Breast epithelium (tissue), 4 donors: ENCODE results near the gene ZIC2. TPM values are rescaled to one million over a fixed set of nuclear protein-coding genes. Genes with fewer than 3 reads are reported as not detected.

Source experiments
- DNase-seq, 2 donors: peaks; one replicate each; pipeline ENCODE4 v3.0.0-alpha.2; 2019; ENCODE audit warnings: low spot score in 2 of 2
- H3K27ac ChIP-seq, 2 donors: fragments of 200-600 bp; sonication (generic) in 1 of 2; one replicate each; pipeline ENCODE4 v1.5.1; 2016 to 2019; ENCODE audit warnings: mild to moderate bottlenecking in 1 of 2
- H3K27me3 ChIP-seq, 2 donors: fragments of 200-600 bp; sonication (generic) in 1 of 2; one replicate each; pipeline versions ENCODE4 v1.5.1 to v1.6.0; 2017 to 2019; ENCODE audit warnings: control low read depth in 1 of 2, mild to moderate bottlenecking in 1 of 2
- H3K36me3 ChIP-seq: fragments of 200-600 bp; one replicate; pipeline ENCODE4 v1.5.1; 2019
- H3K4me1 ChIP-seq, 2 donors: fragments of 200-600 bp; sonication (generic); one replicate each; pipeline ENCODE4 v1.5.1; 2016 to 2019; ENCODE audit warnings: control low read depth in 1 of 2
- H3K4me3 ChIP-seq, 3 donors: fragments of 200-600 bp; sonication (generic); 1 replicate in 2 of 3; 2 replicates in 1 of 3; pipeline ENCODE4 v1.5.1; 2016 to 2019; ENCODE audit warnings: mild to moderate bottlenecking in 3 of 3, moderate library complexity in 2 of 3
- H3K9me3 ChIP-seq, 2 donors: fragments of 200-600 bp; sonication (generic) in 1 of 2; one replicate each; pipeline ENCODE4 v1.5.1; 2016 to 2019; ENCODE audit warnings: control low read depth in 1 of 2
- CTCF ChIP-seq, 3 donors: fragments of 450-650 bp; IDR thresholded peaks; one replicate each; pipeline ENCODE4 v1.5.1; 2016 to 2017; ENCODE audit warnings: antibody characterized with exemption in 3 of 3, mild to moderate bottlenecking in 3 of 3, moderate library complexity in 3 of 3
- POLR2A ChIP-seq: fragments of 450-650 bp; IDR thresholded peaks from one replicate; pipeline ENCODE4 v1.6.1; 2016; ENCODE audit warnings: antibody characterized with exemption, mild to moderate bottlenecking, moderate library complexity
- POLR2AphosphoS5 ChIP-seq, 3 donors: sonication (generic); formaldehyde crosslinking; IDR thresholded peaks; one replicate each; pipeline ENCODE4 v1.6.1; 2017; ENCODE audit warnings: antibody characterized with exemption in 3 of 3
- intact Hi-C: fragments of 100-400 bp; cut with DNase I; formaldehyde crosslinking; loops from one replicate; pipeline ENCODE4 v1.15.1; 2023; ENCODE audit warnings: low total_unique reads
- total RNA-seq, 3 donors: library from RNA; depleted of rRNA; stranded (reverse); fragments of >200 nt; gene quantifications; one replicate each; pipeline ENCODE4 v1.1.0, GENCODE V29; 2016

The ZIC2 gene
- total RNA-seq, 3 donors from 2014 or later: 0.15 TPM; not detected in 2

- Histone ChIP-seq H3K4me3 (no peak overlapping the region), H3K4me1 (peaks cover 0 to 12% of the 10 kb centered on the region in 2 donors), H3K36me3 (no peaks in the 10 kb centered on the region), H3K9me3 (no peaks in the 10 kb centered on the region), H3K27ac (no peak overlapping the region), H3K27me3 (peaks cover 22 to 96% of the 10 kb centered on the region in 2 donors)
- TF ChIP-seq POLR2AphosphoS5 (IDR thresholded peaks at IDR 0.05) (no peak), CTCF (IDR thresholded peaks at IDR 0.05) (no peak), POLR2A (no peak)
- DNase-seq: no peak
- intact Hi-C loops: no loop called here
Observed at GRCh38 chr13:99974939-99975561, 6.5 kb upstream of the ZIC2 start.

GRCh38 chr13:99975626-99976025 lies 6.0 kb upstream of the ZIC2 start:
- Histone ChIP-seq H3K27me3 (peaks cover 25 to 100% of the 10 kb centered on the region in 2 donors), H3K36me3 (no peaks in the 10 kb centered on the region), H3K4me3 (no peak overlapping the region), H3K27ac (no peak overlapping the region), H3K4me1 (peaks cover 0 to 13% of the 10 kb centered on the region in 2 donors), H3K9me3 (no peaks in the 10 kb centered on the region)
- no peak for DNase-seq
- intact Hi-C loops: no loop called here
- no peak for TF ChIP-seq POLR2AphosphoS5 (IDR thresholded peaks at IDR 0.05)

GRCh38 chr13:99976575-99976974 lies 5.0 kb upstream of the ZIC2 start:
- Histone ChIP-seq H3K36me3 (no peaks in the 10 kb centered on the region), H3K27ac (no peak overlapping the region), H3K4me1 (peaks cover 0 to 12% of the 10 kb centered on the region in 2 donors), H3K9me3 (no peaks in the 10 kb centered on the region), H3K27me3 (peaks cover 28 to 100% of the 10 kb centered on the region in 2 donors), H3K4me3 (no peak overlapping the region)
- DNase-seq: no peak
- intact Hi-C loops: no loop called here
- TF ChIP-seq CTCF (IDR thresholded peaks at IDR 0.05): no peak
- TF ChIP-seq POLR2AphosphoS5 (IDR thresholded peaks at IDR 0.05): no peak
- TF ChIP-seq POLR2A: no peak

GRCh38 chr13:99977334-99977911 lies 4.2 kb upstream of the ZIC2 start:
- Histone ChIP-seq H3K36me3 (no peaks in the 10 kb centered on the region), H3K4me1 (peaks cover 0 to 12% of the 10 kb centered on the region in 2 donors), H3K27me3 (peaks cover 26 to 100% of the 10 kb centered on the region in 2 donors), H3K9me3 (no peaks in the 10 kb centered on the region), H3K4me3 (no peak overlapping the region), H3K27ac (no peak overlapping the region)
- DNase-seq: no peak
- TF ChIP-seq POLR2AphosphoS5 (IDR thresholded peaks at IDR 0.05): no peak
- intact Hi-C loops: no loop called here

- Histone ChIP-seq H3K9me3 (no peaks in the 10 kb centered on the region), H3K4me3 (no peak overlapping the region), H3K27me3 (peaks cover 29 to 100% of the 10 kb centered on the region in 2 donors), H3K4me1 (peaks cover 0 to 12% of the 10 kb centered on the region in 2 donors), H3K36me3 (no peaks in the 10 kb centered on the region), H3K27ac (no peak overlapping the region)
- no peak for TF ChIP-seq CTCF (IDR thresholded peaks at IDR 0.05)
- no peak for TF ChIP-seq POLR2AphosphoS5 (IDR thresholded peaks at IDR 0.05)
- TF ChIP-seq POLR2A: no peak
- DNase-seq: no peak
- intact Hi-C loops: no loop called here
Observed at GRCh38 chr13:99977912-99978798, 3.4 kb upstream of the ZIC2 start.
